Esophagus muscularis mucosa (tissue), 3 donors: ENCODE data around the gene C11orf71.

ENCODE experiments used
- EP300 ChIP-seq: sonication (generic); formaldehyde crosslinking; IDR thresholded peaks from one replicate; pipeline ENCODE4 v1.6.1; 2017; ENCODE audit warnings: antibody characterized with exemption
- TF ChIP-seq, protein P1 (sequence below), 3 experiments: fragments of 200-600 bp in 2 of 3; fragments of 450-650 bp in 1 of 3; sonication (generic) in 2 of 3; IDR thresholded peaks; one replicate each; pipeline ENCODE4 v1.5.1; 2017 to 2019; ENCODE audit warnings: antibody characterized with exemption in 3 of 3, mild to moderate bottlenecking in 2 of 3, moderate library complexity in 1 of 3

DNA sequence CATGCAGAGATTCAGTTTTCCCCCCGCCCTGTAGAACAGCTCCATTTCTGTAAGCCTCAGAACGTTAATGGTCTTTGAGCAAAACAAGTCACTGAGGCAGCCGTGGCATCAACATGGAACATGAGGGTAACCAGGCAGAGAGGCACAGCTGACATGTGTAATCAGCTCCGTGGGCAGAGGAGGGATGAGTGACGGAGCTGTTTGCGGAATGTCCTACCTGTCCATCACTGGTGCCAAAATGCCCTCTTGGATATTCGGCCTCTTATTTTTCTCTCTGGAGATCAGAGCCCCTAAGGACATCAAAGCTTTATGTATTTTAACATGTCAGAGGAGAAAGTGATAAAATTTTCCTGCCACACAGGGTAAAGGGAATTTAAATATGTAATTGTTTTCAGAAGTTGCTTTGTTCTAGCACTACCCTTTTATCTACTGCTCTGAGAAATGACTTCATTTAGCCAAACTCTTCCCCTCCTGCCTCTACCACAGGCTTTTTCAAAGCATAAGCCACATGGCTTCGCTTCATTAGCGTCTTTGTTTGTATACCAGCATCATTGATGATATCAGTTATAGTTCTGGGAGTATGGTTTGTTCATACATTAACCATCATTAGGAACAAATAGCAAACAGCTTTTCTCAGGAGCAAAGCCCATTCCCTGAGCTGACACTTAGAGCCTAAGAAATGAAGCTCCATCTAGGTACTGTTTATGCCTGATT is 32.9 kb downstream of the C11orf71 start:
- TF ChIP-seq, protein P1, sequence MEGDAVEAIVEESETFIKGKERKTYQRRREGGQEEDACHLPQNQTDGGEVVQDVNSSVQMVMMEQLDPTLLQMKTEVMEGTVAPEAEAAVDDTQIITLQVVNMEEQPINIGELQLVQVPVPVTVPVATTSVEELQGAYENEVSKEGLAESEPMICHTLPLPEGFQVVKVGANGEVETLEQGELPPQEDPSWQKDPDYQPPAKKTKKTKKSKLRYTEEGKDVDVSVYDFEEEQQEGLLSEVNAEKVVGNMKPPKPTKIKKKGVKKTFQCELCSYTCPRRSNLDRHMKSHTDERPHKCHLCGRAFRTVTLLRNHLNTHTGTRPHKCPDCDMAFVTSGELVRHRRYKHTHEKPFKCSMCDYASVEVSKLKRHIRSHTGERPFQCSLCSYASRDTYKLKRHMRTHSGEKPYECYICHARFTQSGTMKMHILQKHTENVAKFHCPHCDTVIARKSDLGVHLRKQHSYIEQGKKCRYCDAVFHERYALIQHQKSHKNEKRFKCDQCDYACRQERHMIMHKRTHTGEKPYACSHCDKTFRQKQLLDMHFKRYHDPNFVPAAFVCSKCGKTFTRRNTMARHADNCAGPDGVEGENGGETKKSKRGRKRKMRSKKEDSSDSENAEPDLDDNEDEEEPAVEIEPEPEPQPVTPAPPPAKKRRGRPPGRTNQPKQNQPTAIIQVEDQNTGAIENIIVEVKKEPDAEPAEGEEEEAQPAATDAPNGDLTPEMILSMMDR (IDR thresholded peaks at IDR 0.05): no peak
- TF ChIP-seq EP300: no peak
